Osteoblast (primary cell): Measurements from ENCODE around the gene NAPSA. TPM values are rescaled to one million over a fixed set of nuclear protein-coding genes. Genes with fewer than 3 reads are reported as not detected.
"Not testable (repeated sequence)": the region's sequence is repeated elsewhere in the genome, so short reads cannot be mapped to it uniquely, and the experiment has no call there.

Experiments used
- DNase-seq: peaks from one replicate; pipeline ENCODE4 v3.0.0; 2011; ENCODE audit warnings: low spot score, mixed read lengths; ENCODE audit not compliant: insufficient read length; ENCODE audit errors: missing footprints
- H2AFZ ChIP-seq: 2 replicates; pipeline ENCODE4 v1.6.0; 2011; ENCODE audit warnings: mild to moderate bottlenecking, low read length
- H3K27ac ChIP-seq: 2 replicates; pipeline ENCODE4 v1.5.1; 2011; ENCODE audit warnings: mild to moderate bottlenecking, low read depth, low read length, moderate library complexity
- H3K27me3 ChIP-seq: 2 replicates; pipeline ENCODE4 v1.6.0; 2012; ENCODE audit warnings: mild to moderate bottlenecking, control low read depth, inconsistent platforms, low read length, moderate library complexity; ENCODE audit not compliant: insufficient read depth
- H3K36me3 ChIP-seq: 2 replicates; pipeline ENCODE4 v1.5.1; 2011; ENCODE audit warnings: mild to moderate bottlenecking, low read length, control low read depth, moderate library complexity; ENCODE audit not compliant: insufficient read depth
- H3K4me1 ChIP-seq: 2 replicates; pipeline ENCODE4 v1.5.1; 2011; ENCODE audit warnings: mild to moderate bottlenecking, low read length, control low read depth, moderate library complexity; ENCODE audit not compliant: insufficient read depth
- H3K4me2 ChIP-seq: 2 replicates; pipeline ENCODE4 v1.6.0; 2011; ENCODE audit warnings: mild to moderate bottlenecking, low read length; ENCODE audit not compliant: insufficient read depth
- H3K4me3 ChIP-seq: fragments of 200-600 bp; sonication (generic); 3 replicates; pipeline ENCODE4 v1.5.1; 2012; ENCODE audit warnings: mild to moderate bottlenecking, low read length, inconsistent platforms; ENCODE audit not compliant: insufficient read depth
- H3K79me2 ChIP-seq: 2 replicates; pipeline ENCODE4 v1.6.0; 2012; ENCODE audit warnings: mild to moderate bottlenecking, low read length, control low read depth, inconsistent platforms; ENCODE audit not compliant: insufficient read depth
- H3K9me3 ChIP-seq: 2 replicates; pipeline ENCODE4 v1.5.1; 2011; ENCODE audit warnings: low read depth, low read length, control low read depth
- H4K20me1 ChIP-seq: 2 replicates; pipeline ENCODE4 v1.6.0; 2012; ENCODE audit warnings: mild to moderate bottlenecking, low read length, control low read depth; ENCODE audit not compliant: insufficient read depth
- total RNA-seq: library from RNA; depleted of rRNA; stranded (reverse); fragments of >200 nt; gene quantifications from 2 replicates; pipeline ENCODE4 v1.2.3, GENCODE V29; 2012
- TF ChIP-seq, protein P1 (sequence below): IDR thresholded peaks from 2 replicates; pipeline ENCODE4 v1.5.1; 2011; ENCODE audit warnings: mild to moderate bottlenecking, low read depth, low read length, moderate library complexity; ENCODE audit errors: extremely low read depth

NAPSA gene
- total RNA-seq, 1 donor = under 0.01 TPM

DNA sequence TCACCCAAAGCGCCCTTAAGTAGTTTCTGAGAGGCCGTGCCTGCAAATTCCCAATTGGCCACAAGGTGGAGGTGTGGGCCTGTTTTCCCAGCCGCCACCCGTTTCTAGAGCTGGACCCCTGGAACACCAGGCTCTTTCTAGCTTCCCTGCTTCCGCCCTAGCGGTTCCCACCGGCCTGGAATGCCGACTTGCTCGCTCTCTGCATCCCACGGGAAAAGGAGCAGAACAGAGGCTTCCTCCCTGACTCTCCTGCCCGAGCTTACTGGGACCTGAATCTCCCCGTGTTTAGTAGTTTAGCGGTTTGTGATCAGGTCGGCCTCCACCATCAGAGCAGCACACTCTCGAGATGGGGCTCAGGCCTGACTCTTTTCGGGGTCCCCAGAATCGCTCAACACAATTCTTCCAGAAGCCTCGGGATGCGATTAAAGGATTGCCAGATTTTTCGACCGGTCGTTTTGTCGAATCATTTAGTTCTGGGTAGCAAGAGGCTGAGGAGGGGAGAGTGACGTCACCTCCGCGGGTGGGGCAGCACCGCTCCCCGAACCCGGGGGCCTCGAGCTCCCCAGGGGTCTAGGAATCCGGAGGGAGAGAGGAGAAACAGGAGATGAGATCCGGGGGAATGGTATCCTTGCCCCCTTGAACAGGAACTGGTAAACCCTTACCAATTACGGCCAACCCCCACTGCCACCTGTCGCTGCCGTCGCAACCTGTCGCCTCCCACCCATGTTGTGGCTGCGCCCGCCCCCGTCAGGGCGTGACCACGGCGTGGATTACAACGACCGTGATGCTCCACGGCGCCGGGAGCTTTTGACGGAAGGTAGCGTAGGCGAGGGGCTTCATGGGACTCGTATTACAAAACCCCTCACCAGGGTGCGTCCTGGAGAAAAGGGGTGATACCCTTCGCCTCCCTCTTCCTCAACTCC, 8.0 kb downstream of the NAPSA start:
- Histone ChIP-seq H3K4me3 (peak overlapping the region; percentile 67), H3K4me1 (no peaks in the 10 kb centered on the region), H3K4me2 (peak overlapping the region; percentile 82), H3K27ac (no peak overlapping the region), H3K9me3 (no peaks in the 10 kb centered on the region), H3K79me2 (no peaks in the 10 kb centered on the region), H4K20me1 (no peaks in the 10 kb centered on the region), H2AFZ (peak overlapping the region; percentile 98), H3K27me3 (no peaks in the 10 kb centered on the region), H3K36me3 (no peaks in the 10 kb centered on the region)
- DNase-seq = peak; percentile 77
- TF ChIP-seq, protein P1, sequence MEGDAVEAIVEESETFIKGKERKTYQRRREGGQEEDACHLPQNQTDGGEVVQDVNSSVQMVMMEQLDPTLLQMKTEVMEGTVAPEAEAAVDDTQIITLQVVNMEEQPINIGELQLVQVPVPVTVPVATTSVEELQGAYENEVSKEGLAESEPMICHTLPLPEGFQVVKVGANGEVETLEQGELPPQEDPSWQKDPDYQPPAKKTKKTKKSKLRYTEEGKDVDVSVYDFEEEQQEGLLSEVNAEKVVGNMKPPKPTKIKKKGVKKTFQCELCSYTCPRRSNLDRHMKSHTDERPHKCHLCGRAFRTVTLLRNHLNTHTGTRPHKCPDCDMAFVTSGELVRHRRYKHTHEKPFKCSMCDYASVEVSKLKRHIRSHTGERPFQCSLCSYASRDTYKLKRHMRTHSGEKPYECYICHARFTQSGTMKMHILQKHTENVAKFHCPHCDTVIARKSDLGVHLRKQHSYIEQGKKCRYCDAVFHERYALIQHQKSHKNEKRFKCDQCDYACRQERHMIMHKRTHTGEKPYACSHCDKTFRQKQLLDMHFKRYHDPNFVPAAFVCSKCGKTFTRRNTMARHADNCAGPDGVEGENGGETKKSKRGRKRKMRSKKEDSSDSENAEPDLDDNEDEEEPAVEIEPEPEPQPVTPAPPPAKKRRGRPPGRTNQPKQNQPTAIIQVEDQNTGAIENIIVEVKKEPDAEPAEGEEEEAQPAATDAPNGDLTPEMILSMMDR = peak; percentile 82

DNA sequence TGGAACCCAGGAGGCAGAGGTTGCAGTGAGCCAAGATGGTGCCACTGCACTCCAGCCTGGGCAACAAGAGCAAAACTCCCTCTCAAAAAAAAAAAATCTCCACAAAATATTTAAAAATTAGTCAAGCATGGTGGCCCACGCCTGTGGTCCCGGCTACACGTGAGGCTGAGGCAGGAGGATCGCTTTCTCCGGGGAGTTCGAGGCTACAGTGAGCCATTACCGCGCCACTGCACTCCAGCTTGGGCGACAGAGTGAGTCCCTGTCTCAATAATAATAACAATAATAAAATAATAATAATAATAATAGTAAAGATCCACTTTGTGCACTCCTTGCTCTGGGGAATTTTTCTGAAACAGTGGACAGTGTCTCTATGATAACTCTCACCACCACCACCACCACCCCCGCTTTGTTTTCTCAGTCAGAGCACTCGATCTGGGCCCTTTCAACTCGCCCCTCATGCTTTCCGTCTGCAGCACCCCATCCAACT, 8.7 kb downstream of the NAPSA start:
- Histone ChIP-seq H3K4me2 (peak overlapping the region; percentile 82), H3K9me3 (no peaks in the 10 kb centered on the region), H3K27ac (no peak overlapping the region), H3K36me3 (no peaks in the 10 kb centered on the region), H3K4me3 (no peak overlapping the region), H3K79me2 (no peaks in the 10 kb centered on the region), H4K20me1 (no peaks in the 10 kb centered on the region), H3K4me1 (no peaks in the 10 kb centered on the region), H3K27me3 (no peaks in the 10 kb centered on the region), H2AFZ (no peak overlapping the region)
- no peak for DNase-seq
- TF ChIP-seq, protein P1 = no peak

DNA sequence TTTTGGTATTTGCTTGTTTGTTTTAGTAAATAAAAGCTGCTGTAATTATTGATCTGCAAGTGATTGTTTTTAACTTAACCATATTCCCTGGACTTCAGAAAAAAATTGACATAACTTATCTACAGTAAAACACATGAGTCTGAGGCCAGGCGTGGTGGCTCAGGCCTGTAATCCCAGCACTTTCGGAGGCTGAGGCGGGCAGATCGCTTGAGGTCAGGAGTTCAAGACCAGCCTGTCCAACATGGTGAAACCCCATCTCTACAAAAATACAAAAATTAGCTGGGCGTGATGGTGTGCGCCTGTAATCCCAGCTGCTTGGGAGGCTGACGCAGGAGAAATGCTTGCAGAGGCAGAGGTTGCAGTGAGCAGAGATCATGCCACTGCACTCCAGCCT, 12.0 kb downstream of the NAPSA start:
- not testable (repeated sequence) for H4K20me1 ChIP-seq, H3K27me3 ChIP-seq, H3K36me3 ChIP-seq, H3K9me3 ChIP-seq, H2AFZ ChIP-seq, H3K4me3 ChIP-seq, H3K4me1 ChIP-seq, H3K4me2 ChIP-seq, H3K27ac ChIP-seq, H3K79me2 ChIP-seq, DNase-seq

DNA sequence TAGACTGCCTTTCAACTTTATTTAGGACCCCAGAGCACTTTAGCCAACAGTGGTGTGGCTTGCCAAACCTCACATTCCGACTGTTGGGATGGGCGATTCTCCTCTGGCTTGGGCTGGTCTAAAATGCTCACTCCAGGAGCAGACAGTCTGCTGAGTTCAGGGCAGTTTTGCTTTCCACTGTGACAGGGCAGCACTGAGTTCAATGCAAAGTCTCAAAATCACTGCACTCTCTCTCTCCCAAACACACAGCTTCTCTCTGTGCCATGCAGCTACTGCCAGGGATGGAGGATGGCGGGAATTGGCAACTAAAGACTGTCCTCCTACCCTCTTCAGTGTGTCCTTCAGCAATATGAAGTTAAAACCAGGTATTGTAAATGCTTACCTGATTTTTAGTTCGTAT, 13.2 kb downstream of the NAPSA start:
- no peak overlapping the region for H3K4me2 ChIP-seq
- H3K27me3 ChIP-seq = no peaks in the 10 kb centered on the region
- H3K4me3 ChIP-seq = no peak overlapping the region
- H3K27ac ChIP-seq = no peak overlapping the region
- TF ChIP-seq, protein P1 = no peak
- no peaks in the 10 kb centered on the region for H3K9me3 ChIP-seq
- no peak overlapping the region for H2AFZ ChIP-seq
- no peak for DNase-seq
- no peaks in the 10 kb centered on the region for H3K4me1 ChIP-seq
- no peaks in the 10 kb centered on the region for H3K79me2 ChIP-seq
- H4K20me1 ChIP-seq = no peaks in the 10 kb centered on the region
- H3K36me3 ChIP-seq = no peaks in the 10 kb centered on the region
